ENCODE measurements around the gene ADAM33. TPM values are rescaled to one million over a fixed set of nuclear protein-coding genes. Genes with fewer than 3 reads are reported as not detected.

ADAM33 gene
- polyA plus RNA-seq, 3 donors, result not detected

DNA sequence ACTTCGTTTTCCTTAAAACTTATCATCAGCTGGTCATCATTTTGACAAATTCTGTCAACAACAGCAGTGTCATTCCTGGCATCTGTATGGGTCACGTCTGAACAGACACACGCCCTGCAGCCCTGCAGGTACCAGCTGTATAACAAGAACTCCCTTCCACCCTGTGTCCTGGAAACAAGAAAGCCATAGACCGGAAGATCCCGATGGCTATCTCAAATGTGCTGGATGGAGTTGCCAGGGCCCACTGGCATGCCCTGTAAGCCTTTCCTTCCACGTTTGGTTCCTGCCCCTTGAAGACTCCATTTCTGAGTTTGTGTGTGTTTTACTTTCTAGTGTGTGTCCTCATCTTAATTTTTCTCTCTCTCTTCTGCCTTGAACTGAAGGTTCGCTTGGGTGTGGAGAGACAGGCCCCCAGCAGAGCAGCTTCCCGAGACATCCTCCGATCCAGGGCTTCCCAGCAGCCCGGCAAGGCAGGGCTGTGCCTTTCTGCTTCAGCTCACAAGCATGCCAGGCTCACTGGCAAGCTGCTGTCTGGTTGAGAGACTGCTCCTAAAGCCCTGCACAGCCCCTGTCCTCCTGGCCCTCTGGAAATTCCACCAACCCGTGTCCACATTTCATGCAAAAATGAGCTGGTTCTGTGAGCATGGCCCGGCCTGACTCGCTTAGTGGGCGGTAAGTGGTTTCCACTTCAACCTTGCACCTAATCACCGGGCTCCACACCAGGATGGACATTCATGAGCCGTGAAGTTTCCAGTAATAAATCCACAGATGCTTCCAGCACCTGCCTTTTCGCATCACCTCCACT lies 27.3 kb downstream of the ADAM33 start:
- H2AFZ ChIP-seq (ENCODE audit: insufficient read depth, low read depth, low read length, poor library complexity, severe bottlenecking), result no peak overlapping the region
- peaks cover 10 to 17% of the 10 kb centered on the region in 2 donors for H3K36me3 ChIP-seq (replicated peaks in 1 of 2; ENCODE audit: control insufficient read depth in 1 of 2, insufficient read depth in 2 of 2, low read length in 2 of 2)
- peaks cover 0 to 2% of the 10 kb centered on the region in 2 donors for H3K9me3 ChIP-seq (replicated peaks in 1 of 2; ENCODE audit: control insufficient read depth in 1 of 2, insufficient read depth in 1 of 2, low read length in 2 of 2)
- H3K4me2 ChIP-seq (replicated peaks; ENCODE audit: extremely low read depth, low read length, poor library complexity, severe bottlenecking), result no peak overlapping the region
- no peak overlapping the region for H3K27ac ChIP-seq (ENCODE audit: low read depth in 1 of 2, low read length in 2 of 2)
- Mint-ChIP-seq H3K27me3 (ENCODE audit: low read depth in 3 of 3) (peaks cover 9 to 20% (median 11%) of the 10 kb centered on the region in 3 donors), H3K36me3 (peaks cover 22% of the 10 kb centered on the region in 2 donors), H3K9me3 (peaks cover 3 to 9% (median 5%) of the 10 kb centered on the region in 7 donors), H3K4me3 (no peak overlapping the region), H3K4me1 (peaks cover 30% of the 10 kb centered on the region), H3K27ac (no peak overlapping the region)
- no peak for DNase-seq
- no peak overlapping the region for H3K4me3 ChIP-seq (replicated peaks in 1 of 3; ENCODE audit: low read depth in 2 of 3, low read length in 3 of 3)
- intact Hi-C loops (cut with micrococcal nuclease), result no loop called here
- no peaks in the 10 kb centered on the region for H4K20me1 ChIP-seq (ENCODE audit: insufficient read depth, low read length)
- TF ChIP-seq, protein P1, sequence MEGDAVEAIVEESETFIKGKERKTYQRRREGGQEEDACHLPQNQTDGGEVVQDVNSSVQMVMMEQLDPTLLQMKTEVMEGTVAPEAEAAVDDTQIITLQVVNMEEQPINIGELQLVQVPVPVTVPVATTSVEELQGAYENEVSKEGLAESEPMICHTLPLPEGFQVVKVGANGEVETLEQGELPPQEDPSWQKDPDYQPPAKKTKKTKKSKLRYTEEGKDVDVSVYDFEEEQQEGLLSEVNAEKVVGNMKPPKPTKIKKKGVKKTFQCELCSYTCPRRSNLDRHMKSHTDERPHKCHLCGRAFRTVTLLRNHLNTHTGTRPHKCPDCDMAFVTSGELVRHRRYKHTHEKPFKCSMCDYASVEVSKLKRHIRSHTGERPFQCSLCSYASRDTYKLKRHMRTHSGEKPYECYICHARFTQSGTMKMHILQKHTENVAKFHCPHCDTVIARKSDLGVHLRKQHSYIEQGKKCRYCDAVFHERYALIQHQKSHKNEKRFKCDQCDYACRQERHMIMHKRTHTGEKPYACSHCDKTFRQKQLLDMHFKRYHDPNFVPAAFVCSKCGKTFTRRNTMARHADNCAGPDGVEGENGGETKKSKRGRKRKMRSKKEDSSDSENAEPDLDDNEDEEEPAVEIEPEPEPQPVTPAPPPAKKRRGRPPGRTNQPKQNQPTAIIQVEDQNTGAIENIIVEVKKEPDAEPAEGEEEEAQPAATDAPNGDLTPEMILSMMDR (IDR thresholded peaks at IDR 0.05), result no peak
- WGBS (ENCODE audit: insufficient coverage), result 98% methylated on average over 14 of the region's 17 CpGs
- H3K4me1 ChIP-seq (ENCODE audit: control insufficient read depth in 1 of 2, insufficient read depth in 2 of 2, low read length in 2 of 2), result peaks cover 25 to 28% of the 10 kb centered on the region in 2 donors
- H3K79me2 ChIP-seq (ENCODE audit: insufficient read depth, low read length), result no peaks in the 10 kb centered on the region
- peaks cover 0 to 4% of the 10 kb centered on the region in 2 donors for H3K27me3 ChIP-seq (ENCODE audit: control insufficient read depth in 2 of 2, insufficient read depth in 2 of 2, low read length in 2 of 2)
- no peak overlapping the region for H3K9ac ChIP-seq (ENCODE audit: insufficient read depth, low read length, poor library complexity, severe bottlenecking)

DNA sequence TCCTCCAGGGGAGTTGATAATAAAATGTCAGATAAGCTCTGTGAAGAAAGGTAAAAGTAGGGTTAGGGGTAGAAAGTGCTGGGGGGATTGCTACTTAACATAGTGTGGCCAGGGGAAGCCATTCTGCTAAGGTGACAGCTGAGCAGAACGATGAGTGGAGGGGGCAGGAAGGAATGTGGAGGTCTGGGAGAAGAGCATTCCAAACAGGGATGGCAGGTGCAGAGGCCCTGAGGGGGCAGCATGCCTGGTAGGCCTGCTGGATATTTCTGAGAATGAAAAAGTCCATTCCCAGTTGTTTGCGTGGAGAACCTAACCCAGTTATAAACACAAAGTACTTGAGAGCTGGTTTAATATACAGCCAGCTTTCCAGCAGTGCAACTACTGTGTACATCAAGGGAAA lies 27.9 kb downstream of the ADAM33 start:
- Mint-ChIP-seq H3K4me1 (peaks cover 24% of the 10 kb centered on the region), H3K4me3 (no peak overlapping the region), H3K27me3 (ENCODE audit: low read depth in 3 of 3) (peaks cover 4 to 14% (median 8%) of the 10 kb centered on the region in 3 donors), H3K36me3 (peaks cover 24 to 28% of the 10 kb centered on the region in 2 donors), H3K27ac (no peak overlapping the region), H3K9me3 (peaks cover 3 to 9% (median 4%) of the 10 kb centered on the region in 7 donors)
- peaks cover 16 to 23% of the 10 kb centered on the region in 2 donors for H3K36me3 ChIP-seq (replicated peaks in 1 of 2; ENCODE audit: control insufficient read depth in 1 of 2, insufficient read depth in 2 of 2, low read length in 2 of 2)
- H3K4me1 ChIP-seq (ENCODE audit: control insufficient read depth in 1 of 2, insufficient read depth in 2 of 2, low read length in 2 of 2), result peaks cover 19 to 22% of the 10 kb centered on the region in 2 donors
- peaks cover 0 to 2% of the 10 kb centered on the region in 2 donors for H3K9me3 ChIP-seq (replicated peaks in 1 of 2; ENCODE audit: control insufficient read depth in 1 of 2, insufficient read depth in 1 of 2, low read length in 2 of 2)
- H3K4me2 ChIP-seq (replicated peaks; ENCODE audit: extremely low read depth, low read length, poor library complexity, severe bottlenecking), result no peak overlapping the region
- intact Hi-C loops (cut with micrococcal nuclease), result no loop called here
- H3K9ac ChIP-seq (ENCODE audit: insufficient read depth, low read length, poor library complexity, severe bottlenecking), result no peak overlapping the region
- H3K27ac ChIP-seq (ENCODE audit: low read depth in 1 of 2, low read length in 2 of 2), result no peak overlapping the region
- no peak overlapping the region for H3K4me3 ChIP-seq (replicated peaks in 1 of 3; ENCODE audit: low read depth in 2 of 3, low read length in 3 of 3)
- no peak for DNase-seq
- H4K20me1 ChIP-seq (ENCODE audit: insufficient read depth, low read length), result no peaks in the 10 kb centered on the region
- H2AFZ ChIP-seq (ENCODE audit: insufficient read depth, low read depth, low read length, poor library complexity, severe bottlenecking), result no peak overlapping the region
- peaks cover 0 to 4% of the 10 kb centered on the region in 2 donors for H3K27me3 ChIP-seq (ENCODE audit: control insufficient read depth in 2 of 2, insufficient read depth in 2 of 2, low read length in 2 of 2)
- 100% methylated on average over 2 of the region's 2 CpGs for WGBS (ENCODE audit: insufficient coverage)
- no peaks in the 10 kb centered on the region for H3K79me2 ChIP-seq (ENCODE audit: insufficient read depth, low read length)
- TF ChIP-seq, protein P1 (IDR thresholded peaks at IDR 0.05), result no peak

All from CD14-positive monocyte (primary cell).